LNCAP (cell line): ENCODE data around the gene COL23A1.

Source experiments
- CTCF ChIP-seq: fragments of 450-650 bp; IDR thresholded peaks from 2 replicates; pipeline ENCODE4 v1.5.1; 2017; ENCODE audit warnings: mild to moderate bottlenecking

The COL23A1 gene

GRCh38 chr5:178192244-178192643 is 397.9 kb downstream of the COL23A1 start:
- no peak for TF ChIP-seq CTCF

- no peak for TF ChIP-seq CTCF
Observed at GRCh38 chr5:178191661-178192060, 398.5 kb downstream of the COL23A1 start.

- TF ChIP-seq CTCF = no peak
Observed at GRCh38 chr5:178189433-178189832, 400.8 kb downstream of the COL23A1 start.
